Measurements from ENCODE around the gene PCTP.

Gene PCTP

GRCh38 chr17:55750750-55751657, at the start of gene PCTP:
TSS of gene PCTP (plus strand) at chr17:55751051. CDS start at chr17:55751104, 53 bp downstream.
- peak; percentile 74 for DNase-seq

- no peak for DNase-seq
These were observed 48.7 kb upstream of the PCTP start for GRCh38 chr17:55702150-55702549.

- no peak for DNase-seq
These were observed 46.5 kb upstream of the PCTP start for GRCh38 chr17:55704401-55704800.

GRCh38 chr17:55705847-55706246, 45.0 kb upstream of the PCTP start:
- no peak for DNase-seq

GRCh38 chr17:55706808-55707773, 43.8 kb upstream of the PCTP start:
- DNase-seq: no peak

- DNase-seq: no peak
These were observed 42.5 kb upstream of the PCTP start for GRCh38 chr17:55708175-55708974.

- no peak for DNase-seq
These were observed 41.4 kb upstream of the PCTP start for GRCh38 chr17:55709440-55709839.

DNA sequence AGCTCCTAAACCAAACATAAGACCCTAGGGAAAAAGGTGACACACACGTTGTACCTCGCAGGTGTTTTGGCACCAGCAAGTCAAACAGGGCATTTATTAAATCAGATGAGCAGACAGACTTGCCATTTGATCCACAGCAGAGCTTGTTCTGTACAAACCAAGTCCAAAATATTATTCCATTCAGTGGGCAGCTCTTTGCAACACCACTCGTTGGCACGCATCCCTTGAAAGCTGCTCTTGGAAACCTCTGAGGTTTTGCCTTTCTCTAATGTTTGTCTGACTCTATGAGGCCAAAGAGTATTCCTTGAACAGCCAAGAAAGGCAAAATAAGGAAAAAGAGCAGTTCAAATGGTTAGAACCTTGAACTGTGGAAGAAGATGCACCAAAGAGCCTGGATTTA, 40.9 kb upstream of the PCTP start:
- no peak for DNase-seq

DNA sequence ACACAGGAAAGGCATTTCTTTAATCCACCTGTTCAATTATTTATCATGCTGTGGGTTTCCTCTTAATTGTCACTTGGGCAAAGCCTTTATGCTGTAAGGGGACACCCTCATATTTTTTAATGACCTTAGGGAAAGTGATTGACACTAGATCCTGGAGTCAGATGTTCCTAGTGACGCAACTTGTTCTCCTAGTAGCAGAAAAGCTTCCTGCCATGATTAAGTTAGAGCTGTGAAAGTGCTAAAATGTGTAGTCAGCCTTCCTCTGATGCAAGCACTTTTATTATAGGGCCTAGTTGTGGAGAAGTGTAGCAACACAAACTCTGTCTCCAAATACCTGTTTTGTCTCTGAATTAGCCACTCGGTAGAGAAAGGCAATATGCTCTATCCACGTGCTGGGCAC, 40.4 kb upstream of the PCTP start:
- DNase-seq: no peak

GRCh38 chr17:55710829-55711496, 39.9 kb upstream of the PCTP start:
- no peak for DNase-seq

DNA sequence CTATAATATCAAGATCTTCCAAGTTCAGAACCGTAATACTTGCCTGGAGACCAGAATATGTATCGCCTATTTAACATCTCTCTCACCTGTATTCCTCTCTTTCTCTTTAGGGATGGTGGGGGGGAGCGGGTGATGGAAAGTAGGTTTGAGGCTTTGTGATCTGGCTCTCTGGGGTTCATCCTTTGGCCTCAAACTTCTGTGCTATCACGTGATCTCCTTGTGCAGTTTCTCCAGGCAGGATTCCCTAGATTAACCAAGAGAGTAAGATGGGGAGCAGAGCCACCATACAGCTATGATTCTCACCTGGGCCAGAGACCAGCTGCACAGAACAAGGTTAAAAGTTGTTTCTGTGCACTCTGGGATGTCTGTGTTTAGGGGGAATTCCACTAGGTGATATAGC, 33.4 kb upstream of the PCTP start:
- DNase-seq: no peak

DNA sequence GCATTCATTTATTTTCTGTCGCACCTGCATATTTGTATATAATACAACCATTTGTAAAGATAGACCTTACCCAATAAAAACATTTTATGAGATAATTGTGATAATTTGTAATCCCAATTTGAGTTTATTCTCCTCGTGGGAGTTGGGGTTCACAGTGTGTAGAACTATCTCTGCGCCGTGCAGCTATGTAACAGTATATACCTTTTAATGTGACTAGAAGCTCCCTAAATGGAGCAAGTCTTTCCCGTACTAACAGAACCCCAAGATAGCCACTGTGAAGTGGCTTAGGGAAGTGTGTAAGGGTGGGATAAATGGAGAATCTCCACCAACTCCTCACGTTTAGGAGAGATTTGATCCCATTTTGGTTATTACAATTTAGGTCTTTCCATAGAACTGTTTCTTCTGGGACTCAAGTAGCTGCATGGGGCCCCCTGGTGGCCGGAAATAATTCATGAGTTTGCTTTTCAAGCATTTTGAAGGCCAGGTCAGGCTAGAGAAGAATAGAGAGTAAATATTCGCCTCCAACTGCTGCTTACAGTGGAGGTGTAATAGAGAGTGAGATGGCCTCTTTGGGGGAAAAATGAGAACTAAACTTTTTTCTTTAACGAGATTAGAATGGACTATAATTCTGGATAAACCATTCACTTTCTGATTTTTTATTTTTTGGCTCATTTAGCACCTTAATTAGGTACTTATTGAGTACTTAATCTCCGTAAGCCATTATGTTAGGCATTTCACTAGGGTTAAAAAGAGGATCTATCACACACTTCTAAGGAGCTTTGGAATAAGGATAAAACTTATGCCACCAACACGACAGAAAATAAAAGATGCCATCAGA, 32.7 kb upstream of the PCTP start:
- peak; percentile 47 for DNase-seq

DNA sequence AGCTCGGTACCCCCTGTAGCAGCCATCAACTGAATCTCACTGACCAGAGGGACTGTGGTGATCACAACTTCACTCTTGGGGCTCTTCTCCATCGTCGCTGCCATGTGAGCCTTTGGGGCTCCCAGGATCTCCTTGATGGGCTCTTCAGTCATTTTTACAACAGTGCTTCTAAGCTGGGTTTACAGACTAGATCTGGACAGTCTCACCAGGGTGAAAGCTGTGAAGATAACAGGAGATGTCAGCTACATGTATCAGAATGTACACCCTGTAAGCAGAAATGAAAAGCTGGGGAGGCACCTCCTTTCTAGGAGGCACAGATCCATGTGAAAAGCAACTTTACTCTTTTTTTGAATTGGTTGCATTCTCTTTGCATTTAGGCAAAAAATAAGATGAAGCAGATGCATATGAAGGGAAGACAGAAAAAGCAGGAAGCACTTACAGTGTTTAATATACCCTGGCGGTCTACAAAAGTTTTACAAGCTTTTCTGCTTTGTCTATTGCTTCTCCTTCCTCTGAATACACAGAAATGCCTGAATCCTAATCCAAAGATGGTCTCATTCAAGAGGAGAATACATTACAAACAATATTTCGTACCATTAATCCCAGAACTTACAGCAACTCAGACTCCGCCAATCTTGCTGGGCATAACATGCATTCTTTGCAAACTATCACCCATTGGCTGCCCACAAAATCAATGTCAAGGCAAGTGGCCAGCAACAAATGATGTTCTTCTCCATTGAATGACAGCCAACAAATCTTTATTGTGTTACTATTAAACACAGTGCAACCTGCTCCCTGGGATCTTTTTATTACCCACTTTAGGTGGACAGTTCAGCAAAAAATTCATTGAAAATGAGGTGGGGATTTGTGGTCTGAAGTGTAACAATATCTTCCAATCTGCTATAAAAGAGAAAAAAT, 29.7 kb upstream of the PCTP start:
- DNase-seq: no peak

- DNase-seq: no peak
These were observed 28.7 kb upstream of the PCTP start for GRCh38 chr17:55722016-55722736.

- no peak for DNase-seq
These were observed 27.9 kb upstream of the PCTP start, which contains the start of gene TMEM100 for GRCh38 chr17:55722742-55723487. TSS of gene TMEM100 (minus strand) at chr17:55722864. CDS start at chr17:55721070, 1,794 bp downstream.

- no peak for DNase-seq
These were observed 27.4 kb upstream of the PCTP start for GRCh38 chr17:55723488-55723848.

DNA sequence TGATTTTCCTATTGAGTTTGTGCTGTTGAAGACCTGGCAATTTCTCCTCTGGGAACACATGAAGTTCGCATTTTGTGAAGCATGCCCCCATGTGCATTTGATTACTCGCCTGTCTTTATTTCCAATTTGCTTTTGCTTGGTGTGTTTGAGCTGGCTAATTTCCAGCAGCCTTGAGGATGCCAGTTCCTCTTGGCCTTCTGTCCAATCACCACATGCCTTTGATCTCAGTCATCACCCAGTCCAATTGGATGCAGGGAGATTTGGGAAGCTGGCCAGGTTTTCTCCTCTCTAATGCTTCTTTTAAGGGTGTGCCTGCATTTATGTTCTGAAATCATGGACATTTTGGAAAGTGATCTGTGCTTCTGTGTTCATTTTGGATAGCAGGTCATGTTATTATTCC, 24.4 kb upstream of the PCTP start:
- no peak for DNase-seq

GRCh38 chr17:55727275-55727674, 23.6 kb upstream of the PCTP start:
- no peak for DNase-seq

GRCh38 chr17:55727920-55728319, 22.9 kb upstream of the PCTP start:
- no peak for DNase-seq
